ENCODE measurements around the gene SLC35C1.

DNA sequence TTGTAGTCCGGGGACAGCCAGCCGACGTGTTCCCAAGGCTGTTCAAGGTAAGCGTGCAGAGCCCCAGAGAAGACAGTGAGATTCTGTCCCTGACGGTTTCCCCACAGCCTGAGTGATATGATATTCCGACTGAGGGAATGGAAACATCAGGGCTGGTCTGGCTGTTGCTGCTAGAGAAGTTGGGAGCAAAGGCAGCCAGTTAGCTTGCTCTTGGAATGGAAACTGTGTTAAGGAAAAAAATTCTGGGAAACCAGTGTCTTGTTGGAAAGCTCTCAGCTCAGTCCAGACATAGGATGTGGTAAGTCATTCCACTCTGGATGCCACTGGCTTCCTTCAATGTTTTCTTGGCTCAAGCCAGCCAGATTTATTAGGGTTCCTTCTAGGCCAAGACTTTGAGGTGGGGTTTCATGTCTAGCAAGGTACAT, 51.1 kb downstream of the SLC35C1 start:
- TF ChIP-seq, protein P1, sequence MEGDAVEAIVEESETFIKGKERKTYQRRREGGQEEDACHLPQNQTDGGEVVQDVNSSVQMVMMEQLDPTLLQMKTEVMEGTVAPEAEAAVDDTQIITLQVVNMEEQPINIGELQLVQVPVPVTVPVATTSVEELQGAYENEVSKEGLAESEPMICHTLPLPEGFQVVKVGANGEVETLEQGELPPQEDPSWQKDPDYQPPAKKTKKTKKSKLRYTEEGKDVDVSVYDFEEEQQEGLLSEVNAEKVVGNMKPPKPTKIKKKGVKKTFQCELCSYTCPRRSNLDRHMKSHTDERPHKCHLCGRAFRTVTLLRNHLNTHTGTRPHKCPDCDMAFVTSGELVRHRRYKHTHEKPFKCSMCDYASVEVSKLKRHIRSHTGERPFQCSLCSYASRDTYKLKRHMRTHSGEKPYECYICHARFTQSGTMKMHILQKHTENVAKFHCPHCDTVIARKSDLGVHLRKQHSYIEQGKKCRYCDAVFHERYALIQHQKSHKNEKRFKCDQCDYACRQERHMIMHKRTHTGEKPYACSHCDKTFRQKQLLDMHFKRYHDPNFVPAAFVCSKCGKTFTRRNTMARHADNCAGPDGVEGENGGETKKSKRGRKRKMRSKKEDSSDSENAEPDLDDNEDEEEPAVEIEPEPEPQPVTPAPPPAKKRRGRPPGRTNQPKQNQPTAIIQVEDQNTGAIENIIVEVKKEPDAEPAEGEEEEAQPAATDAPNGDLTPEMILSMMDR (conservative IDR thresholded peaks at IDR 0.05; ENCODE audit: low read depth in 2 of 2), result no peak
- TF ChIP-seq EZH2 (IDR thresholded peaks at IDR 0.05; ENCODE audit: low read depth, unreplicated experiment), result no peak
- TF ChIP-seq EZH2phosphoT487 (IDR thresholded peaks at IDR 0.05; ENCODE audit: unreplicated experiment), result no peak
- no peak for TF ChIP-seq POLR2AphosphoS5 (IDR thresholded peaks at IDR 0.05; ENCODE audit: low read depth)
- TF ChIP-seq REST (IDR thresholded peaks at IDR 0.05; ENCODE audit: unreplicated experiment), result no peak
- TF ChIP-seq JUNB (IDR thresholded peaks at IDR 0.05; ENCODE audit: unreplicated experiment), result no peak
- no peak for TF ChIP-seq CREB1 (CRISPR knock-in tag; IDR thresholded peaks at IDR 0.05; ENCODE audit: low read depth)
